ENCODE data around the gene AP2B1. TPM values are rescaled to one million over a fixed set of nuclear protein-coding genes. Genes with fewer than 3 reads are reported as not detected.
"Not testable (repeated sequence)": the region's sequence is repeated elsewhere in the genome, so short reads cannot be mapped to it uniquely, and the experiment has no call there.

The AP2B1 gene
- total RNA-seq, 2 donors from 2014 or later = 95.9 to 114 TPM

GRCh38 chr17:35584061-35584460 is 3.1 kb upstream of the AP2B1 start:
- peaks cover 6% of the 10 kb centered on the region for H3K27me3 Mint-ChIP-seq
- no peak overlapping the region for H3K27ac Mint-ChIP-seq
- DNase-seq = no peak
- H3K4me1 Mint-ChIP-seq = peaks cover 24% of the 10 kb centered on the region
- H3K36me3 Mint-ChIP-seq (ENCODE audit: low read depth) = peaks cover 3% of the 10 kb centered on the region
- no peak for ATAC-seq
- no peak overlapping the region for H3K4me3 Mint-ChIP-seq
- H3K9me3 ChIP-seq (ENCODE audit: control insufficient read depth, low read length, poor library complexity, severe bottlenecking) = peaks cover 3% of the 10 kb centered on the region

- H3K9me3 ChIP-seq (ENCODE audit: control insufficient read depth, low read length, poor library complexity, severe bottlenecking) = peaks cover 3% of the 10 kb centered on the region
- Mint-ChIP-seq H3K4me3 (peak overlapping the region; percentile 100), H3K4me1 (peaks cover 39% of the 10 kb centered on the region), H3K36me3 (ENCODE audit: low read depth) (peaks cover 3% of the 10 kb centered on the region), H3K27ac (peak overlapping the region; percentile 100), H3K27me3 (peaks cover 6% of the 10 kb centered on the region)
- peak; percentile 8 for ATAC-seq
- DNase-seq = no peak
These were observed 501 bp upstream of the AP2B1 start for GRCh38 chr17:35586569-35587073.

DNA sequence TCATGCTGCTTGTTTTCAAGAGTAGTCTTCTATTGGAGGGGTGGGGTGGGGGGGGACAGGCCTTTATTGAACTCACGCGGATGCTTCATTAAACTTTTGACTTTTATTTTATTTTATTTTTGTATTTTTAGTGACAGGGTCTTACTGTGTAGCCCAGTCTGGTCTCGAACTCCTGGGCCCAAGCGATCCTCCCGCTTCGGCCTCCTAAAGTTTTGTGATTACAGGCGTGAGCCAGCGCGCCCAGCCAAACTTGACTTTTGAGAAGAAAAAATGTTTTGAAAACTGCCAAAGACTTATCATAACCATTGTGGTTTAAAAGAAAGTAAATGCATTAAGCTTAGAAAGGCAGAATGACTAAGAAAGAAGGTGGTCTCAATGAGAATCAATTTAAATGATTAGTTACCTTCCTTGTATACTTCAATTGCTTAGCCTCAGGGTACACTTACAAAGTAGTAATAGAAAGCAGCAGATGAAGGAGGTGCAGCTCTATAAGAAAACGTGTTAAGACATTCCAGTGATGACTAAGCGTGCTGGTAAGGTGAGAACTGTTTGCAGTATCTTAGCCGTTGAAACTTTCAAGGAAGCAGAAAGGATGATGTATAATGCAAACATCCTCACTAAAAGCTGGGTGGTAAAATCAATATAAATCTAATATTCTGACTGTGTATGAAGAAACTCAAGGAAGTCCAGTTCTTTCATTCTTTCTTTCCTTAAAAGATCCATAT is 1.2 kb downstream of the AP2B1 start:
- Mint-ChIP-seq H3K36me3 (ENCODE audit: low read depth) (peaks cover 3% of the 10 kb centered on the region), H3K27me3 (peaks cover 6% of the 10 kb centered on the region), H3K27ac (peak overlapping the region; percentile 100), H3K4me1 (peaks cover 39% of the 10 kb centered on the region), H3K4me3 (peak overlapping the region; percentile 100)
- peaks cover 3% of the 10 kb centered on the region for H3K9me3 ChIP-seq (ENCODE audit: control insufficient read depth, low read length, poor library complexity, severe bottlenecking)
- ATAC-seq (no peak), DNase-seq (no peak)

GRCh38 chr17:35596072-35596471 is 8.9 kb downstream of the AP2B1 start:
- Mint-ChIP-seq H3K27me3 (no peaks in the 10 kb centered on the region), H3K27ac (no peak overlapping the region), H3K36me3 (ENCODE audit: low read depth) (peaks cover 10% of the 10 kb centered on the region), H3K4me1 (peaks cover 3% of the 10 kb centered on the region), H3K4me3 (no peak overlapping the region)
- no peak for DNase-seq
- no peaks in the 10 kb centered on the region for H3K9me3 ChIP-seq (ENCODE audit: control insufficient read depth, low read length, poor library complexity, severe bottlenecking)
- ATAC-seq = no peak

- ATAC-seq (no peak), DNase-seq (no peak)
- no peaks in the 10 kb centered on the region for H3K9me3 ChIP-seq (ENCODE audit: control insufficient read depth, low read length, poor library complexity, severe bottlenecking)
- H3K4me3 Mint-ChIP-seq = no peak overlapping the region
- H3K27ac Mint-ChIP-seq = no peak overlapping the region
- peaks cover 10% of the 10 kb centered on the region for H3K36me3 Mint-ChIP-seq (ENCODE audit: low read depth)
- peaks cover 3% of the 10 kb centered on the region for H3K4me1 Mint-ChIP-seq
- no peaks in the 10 kb centered on the region for H3K27me3 Mint-ChIP-seq
These were observed 9.6 kb downstream of the AP2B1 start for GRCh38 chr17:35596530-35597233.

GRCh38 chr17:35597604-35598003 is 10.5 kb downstream of the AP2B1 start:
- ATAC-seq (no peak), DNase-seq (no peak)
- peaks cover 3% of the 10 kb centered on the region for H3K4me1 Mint-ChIP-seq
- H3K36me3 Mint-ChIP-seq (ENCODE audit: low read depth) = peaks cover 10% of the 10 kb centered on the region
- H3K4me3 Mint-ChIP-seq = no peak overlapping the region
- no peak overlapping the region for H3K27ac Mint-ChIP-seq
- H3K27me3 Mint-ChIP-seq = no peaks in the 10 kb centered on the region
- H3K9me3 ChIP-seq (ENCODE audit: control insufficient read depth, low read length, poor library complexity, severe bottlenecking) = no peaks in the 10 kb centered on the region

DNA sequence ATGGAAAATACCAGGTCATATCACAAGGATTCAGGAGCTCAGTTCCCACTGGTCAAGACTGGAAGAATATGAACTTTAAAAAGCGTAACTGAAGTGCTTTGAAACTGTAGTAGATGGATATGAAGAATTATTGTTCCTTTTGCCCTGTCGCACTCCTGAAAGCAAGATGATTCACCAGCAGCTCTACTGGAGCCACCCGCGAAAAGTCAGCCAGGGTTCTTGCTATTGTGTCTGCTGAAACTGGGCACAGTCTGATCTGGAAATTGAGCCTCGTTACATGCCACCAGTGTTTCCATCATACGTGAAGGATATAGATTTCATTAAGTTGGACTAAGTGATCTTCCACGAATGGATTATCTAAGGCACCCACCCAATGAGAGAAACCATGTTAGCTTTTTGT is 16.6 kb downstream of the AP2B1 start:
- no peak for DNase-seq
- Mint-ChIP-seq H3K4me3 (no peak overlapping the region), H3K36me3 (ENCODE audit: low read depth) (peaks cover 5% of the 10 kb centered on the region), H3K4me1 (peaks cover 2% of the 10 kb centered on the region), H3K27me3 (no peaks in the 10 kb centered on the region), H3K27ac (no peak overlapping the region)
- H3K9me3 ChIP-seq (ENCODE audit: control insufficient read depth, low read length, poor library complexity, severe bottlenecking) = no peaks in the 10 kb centered on the region
- ATAC-seq = no peak

GRCh38 chr17:35605678-35606077 is 18.6 kb downstream of the AP2B1 start:
- no peaks in the 10 kb centered on the region for H3K9me3 ChIP-seq (ENCODE audit: control insufficient read depth, low read length, poor library complexity, severe bottlenecking)
- Mint-ChIP-seq H3K36me3 (ENCODE audit: low read depth) (peaks cover 2% of the 10 kb centered on the region), H3K4me1 (peaks cover 2% of the 10 kb centered on the region), H3K27me3 (no peaks in the 10 kb centered on the region), H3K4me3 (no peak overlapping the region), H3K27ac (peak overlapping the region; percentile 53)
- no peak for DNase-seq
- ATAC-seq = no peak

DNA sequence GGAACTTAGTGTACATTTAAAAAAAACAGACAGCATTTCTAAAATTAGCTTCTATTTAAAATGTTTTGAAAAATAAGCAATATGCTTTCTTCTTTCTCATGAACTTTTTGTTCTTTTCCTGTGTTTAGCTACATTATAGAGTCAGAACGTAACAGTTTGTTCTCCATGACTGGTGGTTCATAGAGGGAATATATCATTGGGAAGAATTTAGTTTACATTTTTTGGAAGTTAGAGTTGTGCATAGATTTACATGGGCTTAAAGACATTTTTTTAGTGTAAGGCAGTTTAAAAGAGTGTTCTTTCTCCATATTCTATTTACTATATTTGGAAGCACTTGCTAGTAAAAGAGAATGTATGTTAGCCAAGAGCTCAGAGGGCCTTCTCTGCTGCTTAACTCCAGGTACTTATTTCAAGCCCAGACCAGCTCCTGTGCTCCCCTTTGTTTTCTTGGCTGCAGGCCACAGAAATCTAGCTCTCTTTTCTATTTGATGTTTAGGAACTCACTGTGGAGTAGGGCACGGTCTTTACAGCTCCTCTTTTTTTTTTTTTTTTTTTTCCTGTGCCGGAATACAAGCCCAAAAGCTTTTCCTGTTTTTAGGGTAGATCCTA is 20.2 kb downstream of the AP2B1 start:
- Mint-ChIP-seq H3K27me3 (no peaks in the 10 kb centered on the region), H3K36me3 (ENCODE audit: low read depth) (peaks cover 2% of the 10 kb centered on the region), H3K4me1 (peaks cover 2% of the 10 kb centered on the region), H3K27ac (no peak overlapping the region), H3K4me3 (no peak overlapping the region)
- ATAC-seq (no peak), DNase-seq (no peak)
- no peaks in the 10 kb centered on the region for H3K9me3 ChIP-seq (ENCODE audit: control insufficient read depth, low read length, poor library complexity, severe bottlenecking)

DNA sequence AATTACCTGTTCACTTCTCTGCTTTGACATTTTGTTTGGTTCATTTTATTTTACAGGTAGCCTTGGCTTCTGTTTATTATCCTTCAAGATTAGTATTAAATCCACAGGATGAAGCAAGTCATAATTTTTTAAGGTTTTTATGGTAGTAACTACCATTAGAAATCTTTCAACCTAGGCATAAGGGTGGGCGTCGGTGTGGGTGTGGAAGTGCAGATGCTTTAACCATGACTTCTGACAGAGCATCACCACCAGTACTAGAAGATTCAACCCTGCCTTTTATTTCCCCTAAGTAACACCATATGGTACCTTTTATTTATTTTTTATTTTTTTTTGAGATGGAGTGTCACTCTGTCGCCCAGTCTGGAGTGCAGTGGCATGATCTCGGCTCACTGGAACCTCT is 22.7 kb downstream of the AP2B1 start:
- ATAC-seq (no peak), DNase-seq (no peak)
- Mint-ChIP-seq H3K27me3 (no peaks in the 10 kb centered on the region), H3K36me3 (ENCODE audit: low read depth) (peaks cover 2% of the 10 kb centered on the region), H3K4me1 (peaks cover 2% of the 10 kb centered on the region), H3K4me3 (no peak overlapping the region), H3K27ac (no peak overlapping the region)
- no peaks in the 10 kb centered on the region for H3K9me3 ChIP-seq (ENCODE audit: control insufficient read depth, low read length, poor library complexity, severe bottlenecking)

- not testable (repeated sequence) for DNase-seq; ATAC-seq; H3K36me3 Mint-ChIP-seq (ENCODE audit: low read depth); H3K27me3 Mint-ChIP-seq; H3K27ac Mint-ChIP-seq; H3K9me3 ChIP-seq (ENCODE audit: control insufficient read depth, low read length, poor library complexity, severe bottlenecking); H3K4me1 Mint-ChIP-seq; H3K4me3 Mint-ChIP-seq
These were observed 23.6 kb downstream of the AP2B1 start for GRCh38 chr17:35610746-35611145.

DNA sequence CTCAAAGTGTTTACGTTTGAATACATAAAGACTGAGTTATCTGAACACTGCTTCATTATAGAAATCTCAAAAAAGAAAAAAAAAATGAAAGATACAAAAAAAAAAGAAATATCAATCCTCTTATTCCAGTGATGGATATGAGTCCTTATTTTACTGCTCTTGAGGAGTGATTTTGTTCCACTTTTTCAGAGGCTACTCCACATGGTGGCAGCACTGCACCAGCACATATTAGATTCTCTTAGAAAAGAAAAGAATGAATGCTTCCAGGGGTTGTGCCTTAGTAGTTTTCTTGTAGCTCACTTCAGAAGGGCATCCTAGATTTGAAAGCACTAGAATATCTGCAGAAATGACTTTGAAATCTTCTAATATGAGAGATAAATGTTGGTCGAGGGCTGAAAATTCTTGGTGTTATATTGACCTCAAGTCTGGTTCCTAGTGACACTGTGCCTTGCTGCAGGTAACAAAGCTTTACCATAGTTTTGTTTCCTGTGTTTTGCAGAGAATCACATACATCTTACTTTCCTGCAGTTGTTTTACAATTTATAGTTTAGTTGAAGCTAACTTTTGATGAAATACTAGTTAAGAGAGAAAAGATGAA is 25.9 kb downstream of the AP2B1 start:
- Mint-ChIP-seq H3K4me3 (no peak overlapping the region), H3K4me1 (no peaks in the 10 kb centered on the region), H3K27me3 (no peaks in the 10 kb centered on the region), H3K36me3 (ENCODE audit: low read depth) (no peaks in the 10 kb centered on the region), H3K27ac (no peak overlapping the region)
- H3K9me3 ChIP-seq (ENCODE audit: control insufficient read depth, low read length, poor library complexity, severe bottlenecking) = no peaks in the 10 kb centered on the region
- DNase-seq (no peak), ATAC-seq (peak; percentile 42)

DNA sequence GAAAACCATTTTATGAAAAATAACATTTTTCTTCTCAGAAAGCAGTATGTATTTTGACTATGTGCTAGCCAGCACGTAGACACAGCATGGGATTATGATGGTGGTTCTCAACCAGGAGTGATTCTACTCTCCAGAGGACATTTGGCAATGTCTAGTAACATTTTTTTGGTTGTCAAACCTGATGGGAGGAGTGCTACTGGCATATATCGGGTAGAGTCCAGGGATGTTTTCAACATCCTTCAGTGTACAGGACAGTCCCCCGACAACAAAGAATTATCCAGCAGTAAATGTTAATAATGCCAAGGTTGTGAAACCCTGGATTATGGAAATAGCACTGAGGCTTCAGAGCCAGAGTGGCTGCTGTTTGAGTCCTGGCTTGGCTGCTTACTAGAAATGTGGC is 27.7 kb downstream of the AP2B1 start:
- Mint-ChIP-seq H3K27me3 (no peaks in the 10 kb centered on the region), H3K4me3 (no peak overlapping the region), H3K27ac (no peak overlapping the region), H3K4me1 (no peaks in the 10 kb centered on the region), H3K36me3 (ENCODE audit: low read depth) (no peaks in the 10 kb centered on the region)
- no peak for DNase-seq
- no peaks in the 10 kb centered on the region for H3K9me3 ChIP-seq (ENCODE audit: control insufficient read depth, low read length, poor library complexity, severe bottlenecking)
- ATAC-seq = no peak

All from T-helper 17 cell (primary cell).